ENCODE measurements around the gene GNB1.

DNA sequence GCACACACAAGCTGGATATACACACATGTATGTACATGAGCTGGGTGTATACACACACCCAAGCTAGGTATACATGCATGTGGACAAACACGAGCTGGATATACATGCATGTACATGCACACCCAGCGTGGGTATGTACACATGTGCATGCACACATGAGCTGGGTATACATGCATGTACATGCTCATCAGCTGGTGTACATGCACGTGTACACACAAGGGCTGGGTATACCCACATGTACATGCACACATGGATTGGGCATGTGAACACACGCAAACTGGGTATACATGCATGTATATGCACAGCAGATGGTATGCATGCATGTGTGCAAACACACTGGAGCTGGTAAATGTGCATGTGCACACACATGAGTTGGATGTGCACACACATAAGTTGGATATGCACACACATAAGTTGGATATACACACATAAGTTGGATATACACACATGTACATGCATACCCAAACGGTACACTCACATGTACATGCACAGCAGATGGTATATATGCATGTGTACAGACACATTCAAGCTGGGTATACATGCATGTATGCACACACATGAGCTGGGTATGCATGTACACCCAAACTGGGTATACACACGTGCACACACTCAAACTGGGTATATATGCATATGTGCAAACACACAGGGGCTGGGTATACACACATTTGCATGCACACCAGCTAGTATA is 7.5 kb upstream of the GNB1 start:
- TF ChIP-seq CTCF (IDR thresholded peaks at IDR 0.05) (no peak), POLR2A (IDR thresholded peaks at IDR 0.05) (no peak)

All from tibial nerve (tissue), 3 donors.